HUES64 (cell line): Measurements from ENCODE around the gene GREB1L.

Source experiments
- H3K27ac ChIP-seq: 2 replicates; pipeline ENCODE4 v1.7.0; 2013; ENCODE audit warnings: low read depth, low read length, inconsistent platforms
- H3K27me3 ChIP-seq: 2 replicates; pipeline ENCODE4 v1.6.1; 2013; ENCODE audit warnings: mild to moderate bottlenecking, low read length; ENCODE audit not compliant: insufficient read depth
- H3K36me3 ChIP-seq: 2 replicates; pipeline ENCODE4 v1.6.1; 2013; ENCODE audit warnings: mild to moderate bottlenecking, low read length; ENCODE audit not compliant: insufficient read depth
- H3K4me1 ChIP-seq: 2 replicates; pipeline ENCODE4 v1.6.1; 2013; ENCODE audit warnings: mild to moderate bottlenecking, low read length, moderate library complexity; ENCODE audit not compliant: insufficient read depth
- H3K4me3 ChIP-seq: 2 replicates; pipeline ENCODE4 v1.5.1; 2013; ENCODE audit warnings: mild to moderate bottlenecking, low read length, moderate library complexity
- H3K9ac ChIP-seq: 2 replicates; pipeline ENCODE4 v1.6.1; 2013; ENCODE audit warnings: mild to moderate bottlenecking, low read depth, low read length
- H3K9me3 ChIP-seq: 2 replicates; pipeline ENCODE4 v1.6.1; 2013; ENCODE audit warnings: low read depth, low read length; ENCODE audit not compliant: insufficient read depth
- WGBS: fragments of 150-250, 120-280 bp; methylation state at CpG from one replicate; pipeline ENCODE4 v1.1.7; 2013; ENCODE audit warnings: missing lambda C conversion rate; 5-methylcytosine and 5-hydroxymethylcytosine counted together

Gene GREB1L

DNA sequence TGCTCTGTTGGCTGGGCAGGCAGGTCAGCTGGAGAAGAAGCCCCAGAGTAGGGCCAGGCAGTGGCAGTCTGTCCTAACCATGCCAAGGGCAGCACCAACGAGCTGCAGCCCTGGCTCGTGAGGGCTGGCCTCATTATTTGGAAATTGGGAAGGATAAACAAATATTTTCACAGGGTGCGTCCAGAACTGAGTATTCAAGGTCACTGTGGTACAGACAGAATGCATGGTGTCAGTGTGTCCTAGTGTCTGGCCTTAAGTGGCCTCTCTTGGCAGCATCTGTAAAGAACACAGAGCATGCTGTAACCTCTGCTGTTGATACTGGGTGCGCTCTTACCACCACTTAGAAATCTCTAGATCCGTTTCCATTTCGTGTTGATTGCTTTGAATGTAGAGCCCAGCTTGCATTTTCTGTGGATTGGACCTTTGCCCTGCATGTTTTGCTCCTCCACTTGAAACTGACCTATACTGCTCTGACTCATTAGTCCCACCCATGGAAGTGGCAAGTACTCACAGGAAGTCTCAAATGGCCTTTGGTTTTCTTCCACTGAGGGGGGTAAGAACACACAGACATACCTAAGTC, 88.2 kb downstream of the GREB1L start:
- H3K27ac ChIP-seq = no peak overlapping the region
- H3K4me3 ChIP-seq = no peak overlapping the region
- WGBS = 82% methylated on average over 6 of the region's 6 CpGs

DNA sequence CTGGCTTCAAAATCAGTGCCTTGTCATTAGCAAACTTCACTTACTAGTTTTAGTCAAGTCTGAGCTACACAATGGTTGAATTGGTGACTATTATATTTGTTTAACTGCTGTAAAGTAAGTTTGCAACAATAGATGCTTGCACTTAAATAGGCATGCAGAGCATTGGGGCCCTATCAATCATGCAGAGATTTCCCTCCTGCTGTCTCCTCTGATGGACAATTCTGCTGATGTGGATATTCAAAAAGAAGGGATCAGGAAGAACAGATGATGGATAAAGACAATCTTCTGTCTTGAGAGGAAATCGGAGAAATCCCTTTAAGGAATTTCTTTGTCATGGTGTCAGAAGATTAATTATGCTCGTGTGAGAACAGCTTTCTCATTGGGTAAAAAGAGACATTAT, 89.0 kb downstream of the GREB1L start:
- Histone ChIP-seq H3K27me3 (no peaks in the 10 kb centered on the region), H3K27ac (no peak overlapping the region), H3K4me1 (peaks cover 41% of the 10 kb centered on the region), H3K4me3 (no peak overlapping the region), H3K9me3 (no peaks in the 10 kb centered on the region), H3K36me3 (no peaks in the 10 kb centered on the region), H3K9ac (no peak overlapping the region)
- WGBS = 55% methylated on average over 2 of the region's 2 CpGs

More for the DNA sequence above, 88.2 kb downstream of the GREB1L start:
- Histone ChIP-seq H3K4me1 (peaks cover 41% of the 10 kb centered on the region), H3K9ac (no peak overlapping the region), H3K27me3 (no peaks in the 10 kb centered on the region), H3K9me3 (no peaks in the 10 kb centered on the region), H3K36me3 (no peaks in the 10 kb centered on the region)

DNA sequence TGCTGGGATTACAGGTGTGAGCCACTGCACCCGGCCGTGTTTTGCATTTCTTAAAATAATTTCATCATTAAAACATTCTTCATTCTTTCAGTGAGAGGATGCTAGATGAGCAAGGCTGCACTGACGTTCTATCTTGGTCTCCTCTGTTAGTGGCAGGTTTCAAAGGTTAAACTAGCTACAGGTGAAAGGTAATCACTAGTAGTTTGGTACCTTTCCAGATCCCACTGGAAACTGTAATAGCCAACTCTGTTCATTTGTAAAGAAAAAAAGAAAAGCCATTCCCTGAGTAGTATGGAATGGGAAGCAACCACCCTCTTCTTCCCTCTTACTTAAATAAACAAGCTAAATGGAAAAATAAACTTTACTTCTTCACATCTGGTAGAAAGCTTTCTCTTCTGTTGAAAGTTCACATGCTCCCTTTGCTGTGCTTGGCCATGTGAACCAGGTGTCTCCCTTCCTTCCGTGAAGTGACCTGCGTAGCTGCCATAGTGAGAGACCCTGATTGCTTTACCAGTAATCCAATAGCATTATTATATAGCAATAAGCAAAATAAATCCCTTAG, 94.0 kb downstream of the GREB1L start:
- Histone ChIP-seq H3K4me1 (peaks cover 9% of the 10 kb centered on the region; the same call in 1 of the 2 replicates), H3K9ac (no peak overlapping the region), H3K4me3 (no peak overlapping the region), H3K27ac (no peak overlapping the region), H3K9me3 (no peaks in the 10 kb centered on the region), H3K27me3 (no peaks in the 10 kb centered on the region), H3K36me3 (no peaks in the 10 kb centered on the region)
- 91% methylated on average over 5 of the region's 5 CpGs for WGBS

DNA sequence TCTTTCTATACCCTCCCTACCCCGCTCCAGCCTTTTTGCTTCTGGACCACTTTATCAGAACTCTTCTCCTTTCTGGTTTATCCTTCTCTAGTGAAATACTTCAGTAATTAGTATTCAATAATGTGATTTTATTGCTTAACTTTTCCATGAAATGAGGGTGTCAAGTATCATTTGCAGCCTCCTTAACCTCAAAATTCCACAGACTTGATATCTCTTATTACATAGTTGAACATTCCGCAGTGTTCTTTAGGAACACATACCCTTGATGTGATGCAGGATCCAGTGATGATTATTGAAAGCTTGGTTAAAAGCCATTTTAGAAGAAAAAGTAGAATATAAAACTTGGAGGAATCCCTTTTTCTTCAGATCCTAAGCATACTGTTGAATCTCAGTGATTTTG, 94.8 kb downstream of the GREB1L start:
- H3K4me1 ChIP-seq = peaks cover 8% of the 10 kb centered on the region
- no peaks in the 10 kb centered on the region for H3K27me3 ChIP-seq
- H3K4me3 ChIP-seq = no peak overlapping the region
- no peak overlapping the region for H3K9ac ChIP-seq
- H3K36me3 ChIP-seq = no peaks in the 10 kb centered on the region
- 97% methylated on average over 2 of the region's 2 CpGs for WGBS
- H3K9me3 ChIP-seq = no peaks in the 10 kb centered on the region
- H3K27ac ChIP-seq = no peak overlapping the region

DNA sequence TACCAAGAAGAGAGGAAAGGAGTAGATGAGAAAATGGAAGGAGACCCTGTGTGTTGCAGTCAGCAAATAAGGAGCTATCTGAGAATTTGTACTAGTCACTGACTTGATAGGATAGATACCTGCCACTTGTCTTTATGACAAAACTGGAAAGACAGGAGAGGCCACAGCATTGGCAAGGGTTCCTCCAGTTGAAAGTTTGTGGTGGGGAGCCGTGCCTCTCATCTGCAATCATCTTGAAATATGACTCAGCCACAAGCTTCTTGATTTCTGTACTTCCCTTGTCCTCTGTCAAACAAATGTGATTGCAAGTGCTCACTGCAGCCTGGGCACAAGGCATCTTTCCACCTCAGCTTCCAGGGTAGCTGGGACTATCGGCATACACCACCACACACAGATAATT, 99.1 kb downstream of the GREB1L start:
- no peaks in the 10 kb centered on the region for H3K27me3 ChIP-seq
- WGBS = 94% methylated on average over 2 of the region's 2 CpGs
- no peak overlapping the region for H3K4me3 ChIP-seq
- no peaks in the 10 kb centered on the region for H3K36me3 ChIP-seq
- no peak overlapping the region for H3K9ac ChIP-seq
- H3K9me3 ChIP-seq = no peaks in the 10 kb centered on the region
- peaks cover 25% of the 10 kb centered on the region for H3K4me1 ChIP-seq
- H3K27ac ChIP-seq = no peak overlapping the region

DNA sequence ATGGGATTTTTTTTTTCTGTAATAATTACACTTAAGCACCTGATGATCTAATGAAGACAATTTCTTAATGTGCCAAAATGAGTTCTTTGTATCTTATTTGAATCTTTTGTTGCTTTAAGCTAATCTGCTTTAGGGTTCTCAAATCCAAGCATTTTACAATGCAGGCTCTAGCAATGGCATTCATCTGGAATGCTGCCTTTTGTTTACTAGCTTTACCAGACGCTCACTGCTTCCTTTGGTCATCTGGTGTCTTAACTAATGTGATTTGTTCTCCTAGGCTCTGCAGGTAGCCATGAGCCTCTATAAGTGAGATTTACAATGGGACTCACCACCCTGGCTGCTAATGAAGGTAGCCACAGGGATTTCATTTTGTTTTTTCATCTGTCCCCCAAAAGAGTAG, 100.3 kb downstream of the GREB1L start:
- peak overlapping the region; percentile 75 for H3K27ac ChIP-seq
- no peak overlapping the region for H3K4me3 ChIP-seq
- H3K4me1 ChIP-seq = peaks cover 27% of the 10 kb centered on the region
- 8% methylated on average over 1 of the region's 1 CpG for WGBS
- peak overlapping the region; percentile 26; the same call in 1 of the 2 replicates for H3K9ac ChIP-seq
- H3K27me3 ChIP-seq = no peaks in the 10 kb centered on the region
- no peaks in the 10 kb centered on the region for H3K9me3 ChIP-seq
- H3K36me3 ChIP-seq = no peaks in the 10 kb centered on the region

DNA sequence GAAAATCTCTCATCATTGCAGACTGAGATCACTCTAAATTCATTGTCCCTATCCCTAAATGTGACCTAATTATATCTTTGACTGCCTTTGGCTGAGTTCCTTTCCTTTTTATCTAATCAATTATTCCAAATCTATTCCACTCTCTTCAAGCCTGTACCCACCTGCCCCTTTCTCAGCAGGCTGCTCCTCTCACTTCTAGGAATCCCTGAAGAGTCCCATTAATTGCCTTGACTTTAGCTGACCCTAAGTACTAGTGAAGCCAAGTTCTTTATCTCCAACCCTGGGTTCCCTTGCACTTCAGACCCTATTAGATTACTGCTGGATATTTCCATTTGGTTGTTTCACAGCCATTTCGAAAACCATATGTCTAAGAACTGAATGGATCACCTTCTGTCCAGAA, 102.8 kb downstream of the GREB1L start:
- Histone ChIP-seq H3K36me3 (no peaks in the 10 kb centered on the region; the same call in 1 of the 2 replicates), H3K4me3 (no peak overlapping the region), H3K27ac (no peak overlapping the region), H3K27me3 (no peaks in the 10 kb centered on the region), H3K4me1 (peaks cover 27% of the 10 kb centered on the region), H3K9me3 (0 out of 2 replicates have a peak, but pooled peaks cover 3% of the 10 kb centered on the region), H3K9ac (no peak overlapping the region)
- 95% methylated on average over 1 of the region's 1 CpG for WGBS

DNA sequence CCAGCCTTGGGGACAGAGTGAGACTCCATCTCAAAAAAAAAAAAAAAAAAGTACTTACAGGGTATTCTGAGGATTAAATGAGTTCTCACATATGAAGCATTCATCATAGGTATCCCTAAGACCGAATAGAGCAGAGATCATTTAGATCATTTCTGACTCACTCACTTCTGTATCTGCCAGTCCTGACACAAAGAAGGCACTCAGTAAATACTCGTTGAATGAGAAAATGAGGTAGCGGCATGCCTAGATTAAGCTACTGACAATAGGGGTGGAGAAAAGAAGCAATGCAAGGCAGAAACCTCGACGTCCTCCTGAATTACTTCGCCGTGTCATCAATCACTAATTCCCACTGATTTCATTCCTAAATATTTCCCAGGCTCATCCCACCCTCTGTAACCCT, 103.8 kb downstream of the GREB1L start:
- 90% methylated on average over 7 of the region's 7 CpGs for WGBS
- Histone ChIP-seq H3K27me3 (no peaks in the 10 kb centered on the region), H3K9ac (no peak overlapping the region), H3K27ac (no peak overlapping the region), H3K36me3 (no peaks in the 10 kb centered on the region; the same call in 1 of the 2 replicates), H3K9me3 (0 out of 2 replicates have a peak, but pooled peaks cover 3% of the 10 kb centered on the region), H3K4me1 (peaks cover 27% of the 10 kb centered on the region), H3K4me3 (no peak overlapping the region)

DNA sequence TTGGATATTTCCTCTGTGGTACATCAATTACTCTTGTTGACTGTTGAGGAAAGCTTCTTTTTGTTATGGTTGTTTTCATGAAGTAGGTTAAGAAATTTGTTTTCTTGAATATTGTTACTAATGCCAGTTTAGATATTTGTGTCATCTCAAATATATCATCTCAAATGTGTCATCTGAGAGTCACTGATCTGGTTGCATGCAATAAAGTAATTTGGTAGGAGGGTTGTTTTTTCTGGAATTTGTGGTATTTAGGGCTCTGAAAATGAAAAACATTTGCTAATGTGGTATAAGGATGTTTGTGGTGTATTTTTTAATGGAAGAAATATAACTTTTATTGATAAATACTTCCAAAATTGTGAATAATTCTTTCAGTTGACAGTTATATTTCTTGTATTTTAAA, 117.7 kb downstream of the GREB1L start:
- Histone ChIP-seq H3K27ac (no peak overlapping the region), H3K9ac (no peak overlapping the region)

DNA sequence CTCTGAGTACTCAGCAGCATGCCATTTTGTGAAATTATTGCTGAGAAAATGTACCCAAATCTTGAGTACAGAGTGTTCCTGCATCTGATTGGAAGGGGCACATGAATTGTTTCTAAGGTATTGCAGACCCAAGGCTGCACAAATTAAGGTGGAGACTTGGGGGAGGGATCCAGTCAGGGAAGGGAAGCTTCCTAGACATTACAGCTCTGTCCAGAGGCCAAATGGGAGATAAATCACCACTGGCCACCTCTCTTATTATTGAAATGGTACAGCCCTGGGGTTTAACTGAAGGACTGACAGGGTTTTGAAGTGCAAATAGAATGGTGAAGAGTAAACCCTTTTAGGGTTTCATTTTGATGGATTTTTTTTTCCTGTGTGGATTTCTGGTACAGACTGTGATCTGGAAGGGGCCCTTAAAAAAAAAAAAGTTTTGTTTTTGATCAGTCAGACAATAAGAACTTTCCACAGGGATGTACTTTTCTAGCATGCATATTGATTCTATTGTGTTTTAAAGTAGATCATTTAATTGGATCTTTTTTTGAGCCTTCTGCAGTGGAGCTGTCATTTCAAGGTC, 119.4 kb downstream of the GREB1L start:
- Histone ChIP-seq H3K9ac (no peak overlapping the region), H3K9me3 (no peaks in the 10 kb centered on the region), H3K4me1 (peaks cover 53% of the 10 kb centered on the region), H3K27me3 (no peaks in the 10 kb centered on the region), H3K4me3 (no peak overlapping the region; the same call in 1 of the 2 replicates), H3K36me3 (no peaks in the 10 kb centered on the region), H3K27ac (no peak overlapping the region)

More for the DNA sequence above, 117.7 kb downstream of the GREB1L start:
- no peaks in the 10 kb centered on the region for H3K36me3 ChIP-seq
- no peak overlapping the region for H3K4me3 ChIP-seq
- no peaks in the 10 kb centered on the region for H3K9me3 ChIP-seq
- no peaks in the 10 kb centered on the region for H3K27me3 ChIP-seq
- peaks cover 37% of the 10 kb centered on the region for H3K4me1 ChIP-seq

DNA sequence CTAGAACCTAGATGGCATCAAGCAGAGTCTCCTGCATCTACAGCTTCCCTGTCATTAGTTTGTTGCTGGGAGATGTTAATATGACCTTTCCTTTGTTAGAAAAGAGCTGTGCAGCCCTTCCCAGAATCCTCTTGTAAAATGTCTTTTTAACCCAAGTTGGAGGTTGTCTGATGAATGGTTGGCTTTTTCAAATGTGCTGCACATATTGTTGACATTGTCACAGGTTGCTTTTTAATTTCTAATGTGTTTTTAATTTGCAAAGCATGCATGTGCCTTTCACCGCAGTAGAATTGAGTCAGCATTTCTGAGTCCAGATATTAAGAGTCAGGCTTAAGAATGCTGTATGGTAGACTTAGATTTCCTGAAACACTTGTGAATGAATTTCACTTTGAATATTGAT, 120.8 kb downstream of the GREB1L start:
- 77% methylated on average over 1 of the region's 1 CpG for WGBS
- Histone ChIP-seq H3K9ac (no peak overlapping the region), H3K4me3 (no peak overlapping the region), H3K9me3 (no peaks in the 10 kb centered on the region), H3K4me1 (peaks cover 67% of the 10 kb centered on the region), H3K36me3 (no peaks in the 10 kb centered on the region), H3K27me3 (no peaks in the 10 kb centered on the region), H3K27ac (no peak overlapping the region)
